Thymus (tissue), 11 donors: ENCODE results near the gene LASP1NB.
A peak's percentile ranks its signal among the peaks of the same experiment; 100 is the strongest.

Experiments used
- DNase-seq, 9 donors: peaks; one replicate each; pipeline ENCODE4 v3.0.0-alpha.2; 2013; ENCODE audit warnings: low spot score in 9 of 9, low read depth in 6 of 9, missing footprints in 1 of 9
- H3K27ac ChIP-seq, 2 donors: one replicate each; pipeline ENCODE4 v1.5.1; 2013; ENCODE audit warnings: control low read depth in 1 of 2, low read depth in 1 of 2, low read length in 1 of 2, mild to moderate bottlenecking in 1 of 2, moderate library complexity in 1 of 2
- H3K27me3 ChIP-seq, 2 donors: one replicate each; pipeline ENCODE4 v1.5.1; 2013; ENCODE audit warnings: low read length in 1 of 2; ENCODE audit not compliant: control insufficient read depth in 2 of 2, insufficient read depth in 1 of 2
- H3K36me3 ChIP-seq, 2 donors: one replicate each; pipeline ENCODE4 v1.5.1; 2013; ENCODE audit warnings: low read length in 1 of 2, mild to moderate bottlenecking in 1 of 2, moderate library complexity in 1 of 2; ENCODE audit not compliant: control insufficient read depth in 2 of 2, insufficient read depth in 2 of 2
- H3K4me1 ChIP-seq, 2 donors: one replicate each; pipeline ENCODE4 v1.5.1; 2013; ENCODE audit warnings: low read length in 2 of 2; ENCODE audit not compliant: control insufficient read depth in 2 of 2, insufficient read depth in 2 of 2
- H3K4me3 ChIP-seq, 2 donors: one replicate each; pipeline ENCODE4 v1.5.1; 2013; ENCODE audit warnings: low read length in 2 of 2, control low read depth in 1 of 2, mild to moderate bottlenecking in 1 of 2
- H3K9me3 ChIP-seq, 2 donors: one replicate each; pipeline ENCODE4 v1.5.1; 2013; ENCODE audit warnings: low read length in 1 of 2, mild to moderate bottlenecking in 1 of 2; ENCODE audit not compliant: control insufficient read depth in 2 of 2, insufficient read depth in 1 of 2
- WGBS: extraction: QIAGEN DNeasy Blood & Tissue Kit; methylation state at CpG from one replicate; pipeline ENCODE4 v1.1.7; 2013; 5-methylcytosine and 5-hydroxymethylcytosine counted together
- donor health status: healthy.

LASP1NB gene

DNA sequence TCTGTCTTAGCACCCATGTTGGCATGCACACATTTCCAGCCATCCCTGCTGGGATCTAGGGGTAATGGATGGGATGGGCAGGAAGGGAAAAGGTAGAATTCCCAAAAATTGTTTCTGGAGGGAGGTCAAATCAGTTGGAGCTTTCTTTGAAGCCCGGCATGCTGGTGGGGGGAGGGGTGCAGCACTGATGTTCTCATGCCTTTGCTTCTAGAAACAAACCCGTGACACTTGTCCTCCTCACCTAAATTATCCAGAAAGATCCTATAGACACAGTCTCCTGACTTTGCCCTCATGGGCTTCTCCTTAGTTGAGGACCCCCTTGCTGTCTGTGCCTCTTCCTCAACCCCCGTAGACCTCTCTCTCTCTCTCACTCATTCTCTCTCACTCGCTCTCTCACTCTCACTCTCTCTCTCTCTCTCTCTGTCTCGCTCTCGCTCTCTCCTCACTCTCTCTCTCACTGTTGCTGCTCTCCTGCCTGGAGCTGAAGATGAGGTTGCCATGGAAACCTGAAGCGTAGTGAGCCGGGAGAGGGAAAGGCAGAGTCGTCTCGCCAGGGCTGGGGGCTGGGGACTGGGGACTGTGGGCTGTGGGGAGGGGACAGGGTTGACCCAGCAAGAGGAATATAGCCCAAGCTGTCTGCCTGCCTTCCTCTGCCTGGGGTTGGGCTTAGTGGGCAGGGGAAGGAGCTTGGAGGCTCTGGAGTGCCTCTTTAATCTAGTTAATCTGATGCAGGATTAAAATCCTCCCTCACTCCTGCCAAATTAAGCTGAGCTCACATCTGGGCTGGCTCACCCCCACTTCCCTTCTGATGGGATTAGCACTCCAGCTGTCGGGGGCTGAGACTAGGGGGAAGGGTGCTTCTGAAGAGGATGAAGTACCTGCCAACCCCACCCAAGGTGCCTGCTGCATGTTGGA is 39.4 kb upstream of the LASP1NB start:
- Histone ChIP-seq H3K9me3 (peaks cover 0 to 6% of the 10 kb centered on the region in 2 donors), H3K36me3 (peaks cover 58 to 83% of the 10 kb centered on the region in 2 donors), H3K4me3 (no peak overlapping the region), H3K27ac (peak overlapping the region in 1 of 2 donors; percentile 44), H3K27me3 (no peaks in the 10 kb centered on the region), H3K4me1 (peaks cover 54 to 95% of the 10 kb centered on the region in 2 donors)
- 59% methylated on average over 11 of the region's 11 CpGs for WGBS
- peak in 1 of 9 donors; percentile 67 for DNase-seq

GRCh38 chr17:38886643-38887010 is 38.8 kb upstream of the LASP1NB start:
- 89% methylated on average over 8 of the region's 8 CpGs for WGBS
- no peak for DNase-seq
- H3K4me1 ChIP-seq, result peaks cover 54 to 95% of the 10 kb centered on the region in 2 donors
- peaks cover 64 to 83% of the 10 kb centered on the region in 2 donors for H3K36me3 ChIP-seq
- no peak overlapping the region for H3K4me3 ChIP-seq
- no peaks in the 10 kb centered on the region for H3K27me3 ChIP-seq
- H3K9me3 ChIP-seq, result peaks cover 0 to 6% of the 10 kb centered on the region in 2 donors
- H3K27ac ChIP-seq, result peak overlapping the region in 1 of 2 donors; percentile 44

DNA sequence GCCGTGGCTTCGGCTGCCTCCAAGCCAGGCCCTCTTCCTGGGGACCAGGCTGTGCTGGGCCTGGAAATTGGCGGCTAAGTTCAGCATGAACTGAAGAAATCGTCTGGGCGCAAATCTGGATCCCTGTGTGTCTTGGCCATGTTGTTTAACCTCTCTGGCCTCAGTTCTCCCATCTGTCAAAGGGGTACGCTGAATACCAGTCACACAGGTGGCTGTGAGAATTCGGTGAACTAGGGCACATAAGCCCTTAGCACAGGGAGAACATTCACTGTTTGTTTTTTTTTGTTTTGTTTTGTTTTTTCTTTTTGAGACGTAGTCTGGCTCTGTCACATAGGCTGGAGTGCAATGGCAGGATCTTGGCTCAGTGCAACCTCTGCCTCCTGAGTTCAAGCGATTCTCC is 36.6 kb upstream of the LASP1NB start:
- H3K4me1 ChIP-seq, result peaks cover 62 to 95% of the 10 kb centered on the region in 2 donors
- H3K4me3 ChIP-seq, result no peak overlapping the region
- no peaks in the 10 kb centered on the region for H3K27me3 ChIP-seq
- H3K9me3 ChIP-seq, result peaks cover 0 to 3% of the 10 kb centered on the region in 2 donors
- peaks cover 74 to 87% of the 10 kb centered on the region in 2 donors for H3K36me3 ChIP-seq
- 97% methylated on average over 9 of the region's 9 CpGs for WGBS
- H3K27ac ChIP-seq, result no peak overlapping the region
- no peak for DNase-seq

DNA sequence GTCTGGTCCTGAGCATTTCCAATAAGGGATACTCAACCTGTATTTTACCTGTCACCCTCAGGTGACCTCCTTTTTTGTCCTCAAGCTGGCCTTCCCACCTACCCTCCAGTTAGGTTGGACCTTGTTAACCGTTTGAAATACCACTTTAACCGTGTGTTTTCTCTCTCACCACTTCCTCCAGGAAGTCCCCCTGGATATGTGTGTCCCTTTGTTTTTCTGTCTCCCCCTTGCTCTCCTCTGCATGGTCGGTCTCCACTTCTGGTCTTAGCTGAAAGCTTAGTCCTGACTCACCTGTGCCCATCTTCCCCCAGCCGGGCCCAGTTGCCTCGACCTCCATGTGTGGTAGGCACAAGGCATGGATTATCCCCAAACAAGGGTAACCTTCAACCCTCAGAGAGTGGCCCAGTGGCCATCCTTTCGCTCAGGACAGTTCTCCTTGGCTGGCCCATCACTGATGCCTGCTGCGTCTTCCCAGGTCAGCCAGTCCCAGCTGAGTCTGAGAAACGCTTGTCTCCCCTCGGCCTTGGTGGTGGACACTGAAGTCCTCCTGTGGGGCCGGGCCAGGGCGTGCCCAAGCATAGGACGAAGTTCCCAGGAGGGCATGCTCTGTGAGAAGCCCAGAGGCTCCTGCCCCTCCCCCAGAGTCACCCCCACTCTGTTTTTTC is 35.5 kb upstream of the LASP1NB start:
- Histone ChIP-seq H3K36me3 (peaks cover 82 to 91% of the 10 kb centered on the region in 2 donors), H3K27me3 (no peaks in the 10 kb centered on the region), H3K4me1 (peaks cover 58 to 92% of the 10 kb centered on the region in 2 donors), H3K27ac (peak overlapping the region; percentile 88 to 93), H3K9me3 (peaks cover 0 to 3% of the 10 kb centered on the region in 2 donors), H3K4me3 (no peak overlapping the region)
- DNase-seq, result no peak
- WGBS, result 92% methylated on average over 12 of the region's 12 CpGs

DNA sequence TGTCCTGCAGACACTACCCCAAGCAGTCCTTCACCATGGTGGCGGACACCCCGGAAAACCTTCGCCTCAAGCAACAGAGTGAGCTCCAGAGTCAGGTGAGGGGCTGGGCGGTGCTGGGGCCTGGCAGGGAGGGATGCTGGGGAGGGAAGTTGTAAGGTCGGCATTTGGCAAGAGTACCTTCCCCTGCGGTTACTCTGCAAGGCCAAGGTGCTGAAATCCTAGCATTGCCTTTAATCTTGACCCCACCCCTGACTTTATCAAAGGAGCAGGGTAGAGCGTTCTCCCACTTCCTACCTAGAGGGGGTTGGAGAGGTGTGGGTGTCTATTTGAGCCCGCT is 35.0 kb upstream of the LASP1NB start:
- Histone ChIP-seq H3K9me3 (peaks cover 0 to 3% of the 10 kb centered on the region in 2 donors), H3K27me3 (no peaks in the 10 kb centered on the region), H3K4me1 (peaks cover 53 to 87% of the 10 kb centered on the region in 2 donors), H3K36me3 (peaks cover 77 to 86% of the 10 kb centered on the region in 2 donors), H3K4me3 (no peak overlapping the region), H3K27ac (peak overlapping the region; percentile 88 to 93)
- WGBS, result 87% methylated on average over 8 of the region's 8 CpGs
- no peak for DNase-seq

DNA sequence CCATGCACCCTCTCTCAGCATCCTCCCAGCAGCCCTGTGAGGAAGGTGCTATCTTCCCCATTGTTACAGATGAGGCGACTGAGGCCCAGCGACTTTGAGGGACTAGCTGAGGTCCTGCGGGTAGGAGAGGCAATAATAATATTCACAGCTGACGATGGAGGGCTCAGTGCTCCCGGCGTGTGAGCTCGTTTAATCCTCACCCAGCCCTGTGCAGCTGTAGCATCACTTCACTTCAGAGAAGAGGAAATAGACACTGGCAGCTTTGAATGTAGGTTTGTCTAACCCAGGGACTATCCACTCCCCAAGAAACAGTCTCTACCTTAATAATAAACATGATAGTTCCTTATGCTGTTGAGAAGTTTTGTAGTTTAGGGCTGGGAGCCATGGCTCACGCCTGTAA is 34.0 kb upstream of the LASP1NB start:
- peak in 3 of 9 donors; percentile 44 to 74 (median 52) for DNase-seq
- H3K27ac ChIP-seq, result peak overlapping the region; percentile 88 to 93
- H3K4me1 ChIP-seq, result peaks cover 47 to 86% of the 10 kb centered on the region in 2 donors
- no peak overlapping the region for H3K4me3 ChIP-seq
- WGBS, result 66% methylated on average over 8 of the region's 8 CpGs
- H3K9me3 ChIP-seq, result no peaks in the 10 kb centered on the region
- no peaks in the 10 kb centered on the region for H3K27me3 ChIP-seq
- H3K36me3 ChIP-seq, result peaks cover 79 to 88% of the 10 kb centered on the region in 2 donors

- DNase-seq, result peak in 3 of 9 donors; percentile 52 to 68 (median 56)
- peaks cover 50 to 86% of the 10 kb centered on the region in 2 donors for H3K4me1 ChIP-seq
- peaks cover 76 to 90% of the 10 kb centered on the region in 2 donors for H3K36me3 ChIP-seq
- no peak overlapping the region for H3K4me3 ChIP-seq
- no peaks in the 10 kb centered on the region for H3K9me3 ChIP-seq
- H3K27ac ChIP-seq, result peak overlapping the region; percentile 80 to 93
- WGBS, result 86% methylated on average over 4 of the region's 4 CpGs
- H3K27me3 ChIP-seq, result no peaks in the 10 kb centered on the region
These were observed 33.3 kb upstream of the LASP1NB start for GRCh38 chr17:38892083-38892482.

- Histone ChIP-seq H3K9me3 (no peaks in the 10 kb centered on the region), H3K4me1 (peaks cover 55 to 86% of the 10 kb centered on the region in 2 donors), H3K27me3 (no peaks in the 10 kb centered on the region), H3K36me3 (peaks cover 75 to 90% of the 10 kb centered on the region in 2 donors), H3K27ac (peak overlapping the region; percentile 80 to 93), H3K4me3 (no peak overlapping the region)
- 89% methylated on average over 13 of the region's 13 CpGs for WGBS
- no peak for DNase-seq
These were observed 32.8 kb upstream of the LASP1NB start for GRCh38 chr17:38892620-38893019.

GRCh38 chr17:38893113-38893512 is 32.3 kb upstream of the LASP1NB start:
- DNase-seq, result no peak
- H3K27me3 ChIP-seq, result no peaks in the 10 kb centered on the region
- no peak overlapping the region for H3K4me3 ChIP-seq
- no peaks in the 10 kb centered on the region for H3K9me3 ChIP-seq
- 90% methylated on average over 5 of the region's 5 CpGs for WGBS
- peaks cover 71 to 88% of the 10 kb centered on the region in 2 donors for H3K36me3 ChIP-seq
- H3K27ac ChIP-seq, result peak overlapping the region; percentile 71 to 93
- H3K4me1 ChIP-seq, result peaks cover 60 to 86% of the 10 kb centered on the region in 2 donors
